AG04449 (cell line): ENCODE measurements around the gene C1QL4.
"Not testable (repeated sequence)": the region's sequence is repeated elsewhere in the genome, so short reads cannot be mapped to it uniquely, and the experiment has no call there.

Source experiments
- CTCF ChIA-PET: fragments of 350-600 bp; formaldehyde crosslinking; extraction: SDS; loops from one replicate; lab custom pipeline; 2021; ENCODE audit warnings: antibody characterized with exemption; lab: Yijun Ruan, JAX
- POLR2A ChIA-PET: fragments of 400-600, 350-600 bp; formaldehyde crosslinking; extraction: SDS; loops from one replicate; lab custom pipeline; 2020; ENCODE audit warnings: antibody characterized with exemption, inconsistent platforms; lab: Yijun Ruan, JAX
- DNase-seq: peaks from one replicate; pipeline ENCODE4 v3.0.0-alpha.2; 2010; ENCODE audit warnings: low read depth, low spot score
- H3K4me3 ChIP-seq: 2 replicates; pipeline ENCODE4 v1.5.1; 2011; ENCODE audit warnings: low read depth, mild to moderate bottlenecking, control low read depth, low read length
- TF ChIP-seq, protein P1 (sequence below): IDR thresholded peaks from one replicate; pipeline ENCODE4 v1.5.1; 2011; ENCODE audit warnings: mild to moderate bottlenecking, moderate library complexity, low read length, control low read depth, inconsistent platforms; ENCODE audit not compliant: insufficient read depth; ENCODE audit errors: missing control alignments

Gene C1QL4

DNA sequence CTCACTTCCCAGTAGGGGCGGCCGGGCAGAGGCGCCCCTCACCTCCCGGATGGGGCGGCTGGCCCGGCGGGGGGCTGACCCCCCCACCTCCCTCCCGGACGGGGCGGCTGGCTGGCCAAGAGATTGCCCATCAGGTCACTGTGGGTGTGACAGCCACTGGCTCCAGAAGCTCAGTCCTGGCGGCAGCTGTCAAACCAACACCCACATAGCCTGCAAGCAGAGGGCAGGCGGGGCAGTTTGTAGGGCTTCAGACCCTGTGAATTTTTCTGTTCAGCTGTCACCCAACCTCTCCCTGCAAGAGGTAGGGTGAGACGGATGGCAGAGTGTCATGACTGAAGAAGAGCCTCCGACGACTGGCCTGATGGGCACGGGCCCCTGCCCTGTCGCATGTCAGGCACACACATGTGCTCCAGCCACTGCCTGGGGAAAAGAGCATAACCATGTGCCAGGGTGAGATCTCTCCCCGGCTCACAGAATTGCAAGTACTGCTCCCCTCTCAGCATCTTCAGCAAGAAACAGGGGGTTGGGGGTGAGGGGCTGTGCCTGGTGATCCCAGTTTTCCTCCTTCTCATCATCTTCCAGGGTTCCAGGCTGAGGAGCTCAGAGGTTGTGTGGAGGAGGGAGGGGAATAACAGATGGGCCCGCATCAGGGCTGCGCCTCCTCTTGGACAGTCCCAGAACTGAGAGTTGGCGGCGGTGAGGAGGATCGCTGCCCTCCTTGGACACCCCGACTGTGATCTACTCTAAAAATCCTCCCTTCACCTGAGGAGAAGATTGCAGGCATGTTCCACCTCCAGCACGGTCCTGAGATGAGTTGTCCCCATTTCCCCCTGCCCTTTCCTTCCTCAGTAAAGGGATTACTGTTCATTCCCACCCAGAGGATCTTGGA, 53.2 kb downstream of the C1QL4 start:
- POLR2A ChIA-PET: no interaction called here
- no peak for DNase-seq
- TF ChIP-seq, protein P1, sequence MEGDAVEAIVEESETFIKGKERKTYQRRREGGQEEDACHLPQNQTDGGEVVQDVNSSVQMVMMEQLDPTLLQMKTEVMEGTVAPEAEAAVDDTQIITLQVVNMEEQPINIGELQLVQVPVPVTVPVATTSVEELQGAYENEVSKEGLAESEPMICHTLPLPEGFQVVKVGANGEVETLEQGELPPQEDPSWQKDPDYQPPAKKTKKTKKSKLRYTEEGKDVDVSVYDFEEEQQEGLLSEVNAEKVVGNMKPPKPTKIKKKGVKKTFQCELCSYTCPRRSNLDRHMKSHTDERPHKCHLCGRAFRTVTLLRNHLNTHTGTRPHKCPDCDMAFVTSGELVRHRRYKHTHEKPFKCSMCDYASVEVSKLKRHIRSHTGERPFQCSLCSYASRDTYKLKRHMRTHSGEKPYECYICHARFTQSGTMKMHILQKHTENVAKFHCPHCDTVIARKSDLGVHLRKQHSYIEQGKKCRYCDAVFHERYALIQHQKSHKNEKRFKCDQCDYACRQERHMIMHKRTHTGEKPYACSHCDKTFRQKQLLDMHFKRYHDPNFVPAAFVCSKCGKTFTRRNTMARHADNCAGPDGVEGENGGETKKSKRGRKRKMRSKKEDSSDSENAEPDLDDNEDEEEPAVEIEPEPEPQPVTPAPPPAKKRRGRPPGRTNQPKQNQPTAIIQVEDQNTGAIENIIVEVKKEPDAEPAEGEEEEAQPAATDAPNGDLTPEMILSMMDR: no peak
- CTCF ChIA-PET: interaction anchor here (0.9 to 14.8 kb wide), 8 partner anchors 11 to 294 kb away, joined by 3 to 289 read pairs (median 5); partner anchors contain the start of genes DNAJC22 and PRPH
- no peak overlapping the region for H3K4me3 ChIP-seq

DNA sequence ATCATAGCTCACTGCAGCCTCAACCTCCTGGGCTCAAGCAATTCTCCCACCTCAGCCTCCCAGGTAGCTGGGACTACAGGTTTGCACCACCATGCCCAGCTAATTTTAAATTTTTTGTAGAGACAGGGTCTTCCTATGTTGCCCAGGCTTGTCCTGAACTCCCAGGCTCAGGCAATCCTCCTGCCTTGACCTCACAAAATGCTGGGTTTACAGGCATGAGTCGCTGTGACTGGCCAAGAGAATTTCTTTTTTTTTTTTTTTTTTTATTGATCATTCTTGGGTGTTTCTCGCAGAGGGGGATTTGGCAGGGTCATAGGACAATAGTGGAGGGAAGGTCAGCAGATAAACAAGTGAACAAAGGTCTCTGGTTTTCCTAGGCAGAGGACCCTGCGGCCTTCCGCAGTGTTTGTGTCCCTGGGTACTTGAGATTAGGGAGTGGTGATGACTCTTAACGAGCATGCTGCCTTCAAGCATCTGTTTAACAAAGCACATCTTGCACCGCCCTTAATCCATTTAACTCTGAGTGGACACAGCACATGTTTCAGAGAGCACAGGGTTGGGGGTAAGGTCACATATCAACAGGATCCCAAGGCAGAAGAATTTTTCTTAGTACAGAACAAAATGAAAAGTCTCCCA, 54.1 kb downstream of the C1QL4 start:
- H3K4me3 ChIP-seq, POLR2A ChIA-PET, DNase-seq: not testable (repeated sequence)
- CTCF ChIA-PET: interaction anchor here (0.9 to 14.8 kb wide), 7 partner anchors 12 to 76 kb away, joined by 3 to 289 read pairs (median 5); partner anchors contain the start of genes DNAJC22 and PRPH
